ENCODE data around the gene ULK4. TPM values are rescaled to one million over a fixed set of nuclear protein-coding genes. Genes with fewer than 3 reads are reported as not detected.

The ULK4 gene
- total and polyA plus RNA-seq, 2 of the 4 experiments (the other 2 are of a cell fraction): 2.7 to 5.0 TPM

DNA sequence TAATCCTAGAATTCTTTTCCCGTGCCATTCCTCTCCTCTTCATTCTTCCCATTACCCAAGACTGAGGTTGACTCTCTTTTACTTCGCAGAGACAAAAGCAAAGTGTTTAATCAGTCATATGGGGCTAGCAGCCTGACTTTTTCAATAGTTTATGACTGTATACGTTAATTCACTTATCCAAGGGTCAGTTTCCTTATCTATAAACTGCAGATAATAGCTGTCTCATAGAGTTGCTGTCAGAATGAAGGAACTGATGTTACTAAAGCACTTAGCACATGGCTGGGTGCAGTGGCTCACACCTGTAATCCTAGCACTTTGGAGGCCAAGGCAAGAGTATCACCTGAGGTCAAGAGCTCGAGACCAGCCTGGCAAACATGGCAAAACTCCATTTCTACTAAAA, 43.5 kb upstream of the ULK4 start:
- no peaks in the 10 kb centered on the region for H3K9me1 ChIP-seq (ENCODE audit: insufficient read depth, low read length)
- POLR2A ChIA-PET (ENCODE audit: unreplicated experiment): no interaction called here
- no peak overlapping the region for H3K27ac ChIP-seq (ENCODE audit: insufficient read depth, low read length)
- no peak overlapping the region for H3K4ac ChIP-seq (ENCODE audit: low read depth, low read length)
- H4K20me1 ChIP-seq (ENCODE audit: insufficient read depth, low read length): no peaks in the 10 kb centered on the region
- H3K18ac ChIP-seq (ENCODE audit: low read depth, low read length): no peak overlapping the region
- H3K9me3 ChIP-seq (ENCODE audit: control insufficient read depth, insufficient read depth, low read length): peaks cover 2% of the 10 kb centered on the region
- WGBS, 2 experiments (ENCODE audit: extremely low coverage in 2 of 2, insufficient read length in 1 of 2): no CpG with 5 or more reads among the region's 4 CpGs
- H3K79me1 ChIP-seq (ENCODE audit: low read depth in 1 of 2, low read length in 2 of 2): no peaks in the 10 kb centered on the region
- dilution Hi-C loops (cut with HindIII; ENCODE audit: low sequenced_read_pairs, unreplicated experiment) (no loop called here), in situ Hi-C loops (cut with MboI; ENCODE audit: low sequenced_read_pairs) (no loop called here), intact Hi-C loops (cut with micrococcal nuclease) (no loop called here)
- H2BK5ac ChIP-seq (ENCODE audit: low read depth, low read length, poor library complexity, severe bottlenecking): no peak overlapping the region
- H4K91ac ChIP-seq (ENCODE audit: insufficient read depth, low read depth, low read length): no peak overlapping the region
- H4K8ac ChIP-seq (ENCODE audit: low read depth in 2 of 2, low read length in 2 of 2): no peak overlapping the region
- TF ChIP-seq SMC3 (IDR thresholded peaks at IDR 0.05; ENCODE audit: low read depth, low read length) (no peak), ELK1 (IDR thresholded peaks at IDR 0.05; ENCODE audit: borderline replicate concordance, low read depth, low read length) (no peak), RAD21 (IDR thresholded peaks at IDR 0.05; ENCODE audit: low read length) (no peak), NFE2L2 (IDR thresholded peaks at IDR 0.05; ENCODE audit: low read depth, low read length) (no peak), MAZ (IDR thresholded peaks at IDR 0.05; ENCODE audit: borderline replicate concordance, low read depth, low read length) (no peak), POLR2A (IDR thresholded peaks at IDR 0.05; ENCODE audit: low read depth, low read length) (no peak), RFX5 (IDR thresholded peaks at IDR 0.05; ENCODE audit: low read depth, low read length) (no peak), RCOR1 (IDR thresholded peaks at IDR 0.05; ENCODE audit: insufficient replicate concordance, low read length) (no peak), MAFK (IDR thresholded peaks at IDR 0.05; ENCODE audit: low read depth, low read length) (no peak), CTCF (conservative IDR thresholded peaks at IDR 0.05; ENCODE audit: low read depth, low read length) (no peak), USF2 (IDR thresholded peaks at IDR 0.05; ENCODE audit: low read depth, low read length) (no peak), CHD1 (IDR thresholded peaks at IDR 0.05; ENCODE audit: low read depth, low read length) (no peak), CEBPB (IDR thresholded peaks at IDR 0.05; ENCODE audit: low read depth, low read length) (no peak)
- H2AK9ac ChIP-seq (replicated peaks; ENCODE audit: low read depth, low read length, poor library complexity): no peak overlapping the region
- CTCF ChIA-PET: interaction anchor here (0.6 to 1.0 kb wide), 2 partner anchors 13 to 64 kb away, joined by 3 to 7 read pairs; no protein-coding TSS in a partner anchor
- H3K36me3 ChIP-seq (ENCODE audit: control insufficient read depth, insufficient read depth, low read length): no peaks in the 10 kb centered on the region
- no peak overlapping the region for H3K9ac ChIP-seq (ENCODE audit: low read depth, low read length)
- no peak overlapping the region for H2BK120ac ChIP-seq (ENCODE audit: low read depth, low read length)
- H2BK15ac ChIP-seq (ENCODE audit: low read depth, low read length): no peak overlapping the region
- no peak overlapping the region for H2BK20ac ChIP-seq (ENCODE audit: low read depth, low read length)
- H2AFZ ChIP-seq (replicated peaks; ENCODE audit: low read length, poor library complexity): no peak overlapping the region
- H3K4me3 ChIP-seq (ENCODE audit: insufficient read depth, low read depth, low read length): no peak overlapping the region
- DNase-seq (no peak), ATAC-seq (ENCODE audit: low read depth) (no peak)
- no TSS peak for BruUV-seq (replicated peaks)
- no peak overlapping the region for H3K56ac ChIP-seq (ENCODE audit: extremely low read depth, insufficient read depth, low read length)
- no peak overlapping the region for H4K5ac ChIP-seq (ENCODE audit: low read depth, low read length)
- no peak overlapping the region for H3K23ac ChIP-seq (ENCODE audit: low read depth, low read length)
- no peaks in the 10 kb centered on the region for H3K27me3 ChIP-seq (ENCODE audit: control insufficient read depth, insufficient read depth, low read length)
- no peaks in the 10 kb centered on the region for H3K4me1 ChIP-seq (ENCODE audit: control insufficient read depth, insufficient read depth, low read length)
- no peak overlapping the region for H3K14ac ChIP-seq (replicated peaks; ENCODE audit: low read depth, low read length)
- no peak overlapping the region for H2AK5ac ChIP-seq (ENCODE audit: low read depth, low read length)
- H3K4me2 ChIP-seq (ENCODE audit: low read depth, low read length): no peak overlapping the region
